HG03439 (cell line): ENCODE measurements around the gene USP48.
"Not testable (repeated sequence)": the region's sequence is repeated elsewhere in the genome, so short reads cannot be mapped to it uniquely, and the experiment has no call there.

Source experiments
- ATAC-seq: cut with Tn5 transposase; IDR thresholded peaks from one replicate; pipeline ENCODE4 v1.9.1; 2021; ENCODE audit warnings: mild to moderate bottlenecking, moderate library complexity; ENCODE audit not compliant: unreplicated experiment

Gene USP48

DNA sequence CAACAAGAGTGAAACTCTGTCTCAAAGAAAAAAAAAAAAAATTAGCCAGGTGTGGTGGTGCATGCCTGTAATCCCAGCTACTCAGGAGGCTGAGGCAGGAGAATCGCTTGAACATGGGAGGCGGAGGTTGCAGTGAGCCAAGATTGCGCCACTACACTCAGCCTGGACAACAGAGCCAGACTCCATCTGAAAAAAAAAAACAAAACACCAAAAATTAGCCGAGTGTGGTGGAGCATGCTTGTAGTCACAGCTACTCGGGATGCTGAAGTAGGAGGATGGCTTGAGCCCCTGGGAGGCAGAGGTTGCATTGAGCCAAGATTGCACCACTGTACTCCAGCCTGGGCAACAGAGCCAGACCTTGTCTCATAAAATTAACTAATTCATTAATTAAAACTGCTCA is 6.0 kb downstream of the USP48 start:
- not testable (repeated sequence) for ATAC-seq

DNA sequence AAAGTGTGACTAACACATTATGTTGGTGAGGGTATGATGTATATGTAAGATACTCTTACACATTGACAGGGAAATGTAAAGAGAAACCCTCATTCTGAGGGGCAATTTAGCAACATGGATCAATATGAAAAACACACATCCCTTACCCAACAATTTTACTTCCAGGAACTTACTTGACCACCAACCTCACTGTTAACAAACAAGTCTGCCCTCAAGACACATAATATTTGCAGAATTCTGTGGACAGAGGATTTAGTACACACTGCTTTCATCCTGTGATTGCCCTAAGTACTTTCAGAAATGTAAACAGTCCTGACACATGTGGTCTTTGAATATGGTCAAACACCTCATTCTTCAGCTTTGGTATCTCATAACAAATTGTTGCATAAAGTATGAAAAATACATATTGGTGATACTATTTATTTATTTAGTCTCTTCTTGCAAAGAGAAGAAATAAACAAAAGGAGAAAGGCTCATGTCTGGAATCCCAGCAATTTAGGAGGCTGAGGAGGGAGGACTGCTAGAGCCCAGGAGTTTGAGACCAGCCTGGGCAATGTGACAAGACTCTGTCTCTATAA is 6.9 kb downstream of the USP48 start:
- ATAC-seq: no peak

DNA sequence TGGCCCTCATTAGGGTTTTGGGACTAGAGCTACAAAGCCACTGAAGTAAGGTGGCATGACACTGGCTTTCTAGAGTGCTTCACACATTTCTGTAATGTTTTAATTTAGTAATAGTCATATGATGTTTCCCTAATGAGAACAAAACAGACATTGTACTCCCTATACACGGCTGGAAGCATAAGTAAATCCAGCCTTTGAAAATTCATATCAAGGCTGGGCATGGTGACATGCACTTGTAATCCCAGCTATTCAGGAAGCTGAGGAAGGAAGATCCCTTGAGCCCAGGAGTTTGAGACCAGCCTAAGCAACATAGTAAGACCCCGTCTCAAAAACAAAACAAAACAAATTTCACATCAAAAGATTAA is 7.4 kb downstream of the USP48 start:
- no peak for ATAC-seq

DNA sequence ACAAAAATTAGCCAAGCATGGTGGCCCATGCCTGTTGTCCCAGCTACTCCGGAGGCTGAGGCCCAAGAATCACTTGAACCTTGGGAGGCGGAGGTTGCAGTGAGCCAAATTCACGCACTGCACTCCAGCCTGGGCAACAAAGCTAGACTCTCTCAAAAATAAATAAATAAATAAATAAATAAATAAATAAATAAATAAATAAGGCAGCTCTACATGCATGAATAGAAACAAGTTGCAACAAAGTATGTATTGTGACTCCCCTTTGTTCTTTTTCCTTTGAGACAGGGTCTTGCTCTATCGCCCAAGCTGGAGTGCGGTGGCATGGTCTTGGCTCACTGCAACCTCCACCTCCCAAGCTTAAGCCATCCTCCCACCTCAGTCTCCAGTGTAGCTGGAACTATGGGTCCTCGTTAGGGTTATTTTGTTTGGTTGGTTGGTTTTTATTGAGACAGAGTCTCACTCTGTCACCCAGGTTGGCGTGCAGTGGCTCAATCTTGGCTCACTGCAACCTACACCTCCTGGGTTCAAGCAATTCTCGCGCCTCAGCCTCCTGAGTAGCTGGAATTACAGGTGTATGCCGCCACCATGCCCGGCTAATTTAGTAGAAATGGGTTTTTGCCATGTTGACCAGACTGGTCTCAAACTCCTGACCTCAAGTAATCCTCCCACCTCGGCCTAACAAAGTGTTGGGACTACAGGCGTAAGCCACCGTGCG is 8.0 kb downstream of the USP48 start:
- ATAC-seq: no peak

DNA sequence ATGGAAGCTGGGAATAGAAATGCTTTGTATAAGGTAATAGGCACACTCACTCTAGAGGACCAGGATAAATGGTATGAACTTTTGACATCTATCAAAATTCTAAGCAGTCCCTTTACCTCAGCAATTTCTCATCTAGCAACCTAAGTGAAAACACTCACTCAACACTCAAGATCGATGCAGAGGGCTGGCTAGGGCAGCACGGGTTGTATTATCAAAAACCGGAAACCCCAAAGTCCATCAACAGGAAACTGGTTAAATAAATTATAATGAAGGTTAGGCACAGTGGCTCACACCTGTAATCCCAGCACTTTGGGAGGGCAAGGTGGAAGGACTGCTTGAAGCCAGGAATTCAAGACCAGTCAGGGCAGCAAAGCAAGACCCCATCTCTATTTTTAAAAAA is 9.4 kb downstream of the USP48 start:
- ATAC-seq: no peak

DNA sequence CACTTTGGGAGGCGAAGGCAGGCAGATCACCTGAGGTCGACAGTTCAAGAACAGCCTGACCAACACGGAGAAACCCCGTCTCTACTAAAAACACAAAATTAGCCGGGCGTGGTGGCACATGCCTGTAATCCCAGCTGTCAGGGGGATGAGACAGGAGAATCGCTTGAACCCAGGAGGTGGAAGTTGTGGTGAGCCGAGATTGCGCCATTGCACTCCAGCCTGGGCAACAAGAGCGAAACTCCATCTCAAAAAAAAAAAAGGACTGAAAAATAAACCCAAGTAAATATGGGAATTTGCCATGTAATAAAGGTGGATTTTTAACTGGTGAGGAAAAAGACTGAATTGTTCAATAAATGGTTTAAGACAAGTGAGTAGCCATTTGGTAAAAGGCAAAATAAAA is 11.3 kb downstream of the USP48 start:
- not testable (repeated sequence) for ATAC-seq

DNA sequence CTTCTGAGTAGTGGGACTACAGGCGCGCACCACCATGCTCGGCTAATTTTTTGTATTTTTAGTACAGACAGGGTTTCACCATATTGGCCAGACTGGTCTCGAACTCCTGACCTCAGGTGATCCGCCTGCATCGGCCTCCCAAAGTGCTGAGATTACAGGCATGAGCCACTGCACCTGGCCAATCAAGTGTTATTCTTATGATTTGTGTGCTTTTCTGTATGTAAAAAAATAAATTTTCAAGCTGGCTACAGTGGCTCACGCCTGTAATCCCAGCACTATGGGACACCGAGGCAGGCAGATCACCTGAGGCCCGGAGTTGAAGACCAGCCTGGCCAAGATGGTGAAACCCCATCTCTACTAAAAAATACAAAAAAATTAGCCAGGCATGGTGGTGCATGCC is 12.3 kb downstream of the USP48 start:
- not testable (repeated sequence) for ATAC-seq

DNA sequence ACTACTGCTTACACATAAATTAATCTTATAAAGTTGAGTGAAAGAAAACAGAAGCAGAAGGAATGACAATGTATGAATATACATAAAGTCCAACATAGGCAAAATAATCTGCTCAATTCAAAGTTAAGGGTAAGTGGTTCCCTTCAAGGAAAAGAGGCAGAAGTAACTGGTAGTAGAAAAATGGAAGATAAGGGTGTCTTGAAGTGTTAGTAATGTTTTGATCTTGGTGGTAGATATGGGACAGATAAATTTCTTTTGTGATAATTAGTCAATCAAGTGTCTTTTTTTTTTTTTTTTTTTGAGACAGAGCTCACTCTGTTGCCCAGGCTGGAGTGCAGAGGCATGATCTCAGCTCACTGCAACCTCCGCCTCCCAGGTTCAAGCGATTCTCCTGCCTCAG is 12.7 kb downstream of the USP48 start:
- no peak for ATAC-seq

DNA sequence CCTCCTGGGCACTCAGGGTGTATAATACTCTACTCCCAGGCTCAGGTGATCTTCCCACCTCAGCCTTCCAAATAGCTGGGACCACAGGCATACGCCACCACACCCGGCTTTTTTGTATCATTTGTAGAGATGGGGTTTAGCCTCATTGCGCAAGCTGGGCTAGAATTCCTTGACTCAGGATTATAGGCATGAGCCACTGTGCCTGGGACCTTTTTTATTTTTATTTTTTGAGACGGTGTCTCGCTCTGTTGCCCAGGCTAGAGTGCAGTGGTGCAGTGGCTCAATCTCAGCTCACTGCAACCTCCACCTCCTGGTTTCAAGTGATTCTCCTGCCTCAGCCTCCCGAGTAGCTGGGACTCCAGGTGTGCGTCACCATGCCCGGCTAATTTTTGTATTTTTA is 15.8 kb downstream of the USP48 start:
- not testable (repeated sequence) for ATAC-seq

DNA sequence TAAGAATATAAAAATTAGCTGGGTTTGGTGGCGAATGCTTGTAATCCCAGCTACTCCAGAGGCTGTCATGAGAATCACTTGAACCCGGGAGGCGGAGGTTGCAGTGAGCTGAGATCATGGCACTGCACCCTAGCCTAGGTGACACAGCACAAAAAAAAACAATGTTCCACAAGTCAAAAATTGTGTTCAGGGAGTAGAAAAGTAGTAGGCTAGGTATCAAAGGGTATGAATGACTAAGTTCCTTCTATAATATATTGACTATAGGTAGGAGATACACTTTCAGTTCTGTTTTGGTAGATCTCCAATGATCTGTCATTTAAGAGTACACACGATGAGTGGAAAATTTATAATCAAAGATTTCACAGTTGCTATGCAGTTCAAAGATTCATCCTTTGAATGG is 16.7 kb downstream of the USP48 start:
- ATAC-seq: no peak

DNA sequence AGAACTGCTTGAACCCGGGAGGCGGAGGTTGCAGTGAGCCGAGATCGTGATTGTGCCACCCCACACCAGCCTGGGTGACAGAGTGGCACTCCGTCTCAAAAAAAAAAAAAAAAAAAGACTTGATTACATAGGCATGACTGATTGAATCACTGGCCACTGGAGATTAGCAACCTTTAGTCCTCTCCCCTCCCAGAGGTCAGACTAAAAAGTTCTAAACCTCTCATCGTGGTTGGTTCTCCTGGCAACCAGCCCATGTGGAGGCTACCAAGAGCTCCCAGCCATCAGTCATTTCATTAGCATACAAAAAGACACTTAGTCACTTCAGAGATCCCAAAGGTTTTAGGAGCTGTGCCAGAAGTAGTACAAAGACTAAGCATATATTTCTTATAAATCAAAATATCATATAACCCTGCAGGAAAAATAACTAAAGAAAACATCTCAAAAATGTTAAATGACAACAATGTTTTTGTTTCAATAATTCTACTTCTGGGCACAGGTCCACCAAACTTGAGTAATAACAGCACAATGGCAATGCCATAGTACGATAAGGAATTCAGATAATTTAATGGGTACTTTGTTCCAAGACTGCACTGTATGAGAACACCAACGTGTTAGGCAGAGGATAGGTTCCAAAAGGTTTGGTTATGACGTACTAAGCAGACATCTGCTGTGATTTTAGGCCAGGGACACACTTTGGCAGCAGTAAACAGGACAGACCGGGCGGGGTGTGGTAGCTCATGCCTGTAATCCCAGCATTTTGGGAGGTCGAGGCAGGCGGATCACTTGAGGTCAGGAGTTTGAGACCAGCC is 18.1 kb downstream of the USP48 start:
- ATAC-seq: no peak

DNA sequence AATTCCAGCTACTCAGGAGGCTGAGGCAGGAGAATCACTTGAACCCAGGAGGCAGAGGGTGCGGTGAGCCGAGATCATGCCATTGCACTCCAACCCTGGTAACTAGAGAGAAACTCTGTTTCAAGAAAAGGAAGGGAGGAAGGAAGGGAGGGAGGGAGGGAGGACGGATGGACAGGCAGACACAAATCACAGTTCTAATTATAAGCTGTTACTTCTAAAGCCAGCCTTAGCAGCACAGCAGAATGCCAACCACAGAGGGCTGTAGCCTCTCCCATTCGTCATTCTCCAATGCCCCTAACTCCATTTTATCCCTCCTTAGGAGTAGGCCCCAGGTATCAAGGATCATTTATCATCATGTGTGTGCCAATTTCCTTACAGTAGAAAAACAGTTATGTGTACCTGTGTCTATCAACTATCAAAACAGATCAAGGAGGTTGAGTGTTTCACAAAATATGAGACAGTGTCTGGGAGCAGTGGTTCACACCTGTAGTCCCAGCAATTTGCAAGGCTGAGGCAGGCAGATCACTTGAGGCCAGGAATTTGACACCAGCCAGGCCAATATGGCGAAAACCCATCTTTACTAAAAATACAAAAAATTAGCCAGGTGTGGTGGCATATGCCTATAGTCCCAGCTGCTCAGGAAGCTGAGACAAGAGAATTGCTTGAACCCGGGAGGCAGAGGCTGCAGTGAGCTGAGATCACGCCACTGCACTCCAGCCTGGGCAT is 19.1 kb downstream of the USP48 start:
- no peak for ATAC-seq

DNA sequence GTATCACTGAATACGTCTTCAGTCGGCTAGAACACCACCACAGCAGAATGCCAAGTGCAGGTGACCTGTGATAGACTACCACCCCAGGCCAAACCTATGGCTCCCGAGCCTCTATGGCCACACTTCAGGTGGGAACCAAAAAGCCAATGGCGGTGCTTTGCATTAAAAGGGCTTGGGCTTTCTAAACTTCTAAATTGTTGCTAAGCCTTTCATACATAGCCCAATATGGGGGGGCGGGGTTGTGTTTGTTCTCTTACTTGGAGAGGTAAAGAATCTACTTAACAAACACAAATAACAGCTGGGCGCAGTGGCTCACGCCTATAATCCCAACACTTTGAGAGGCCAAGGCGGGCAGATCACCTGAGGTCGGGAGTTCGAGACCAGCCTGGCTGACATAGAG is 19.7 kb downstream of the USP48 start:
- no peak for ATAC-seq

DNA sequence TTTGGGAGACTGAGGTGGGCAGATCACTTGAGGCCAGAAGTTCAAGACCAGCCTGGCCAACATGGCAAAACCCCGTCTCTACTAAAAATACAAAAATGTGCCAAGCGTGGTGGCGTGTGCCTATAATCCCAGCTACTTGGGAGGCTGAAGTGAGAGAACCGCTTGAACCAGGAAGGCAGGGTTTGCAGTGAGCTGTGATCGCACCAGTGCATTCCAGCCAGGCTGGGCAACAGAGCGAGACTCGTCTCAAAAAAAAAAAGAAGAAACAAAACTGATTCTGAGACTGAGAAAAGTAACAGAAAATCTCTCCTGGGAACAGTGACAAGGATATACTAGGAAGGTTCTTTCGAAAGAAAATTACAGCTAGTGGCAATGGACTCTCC is 20.9 kb downstream of the USP48 start:
- no peak for ATAC-seq

DNA sequence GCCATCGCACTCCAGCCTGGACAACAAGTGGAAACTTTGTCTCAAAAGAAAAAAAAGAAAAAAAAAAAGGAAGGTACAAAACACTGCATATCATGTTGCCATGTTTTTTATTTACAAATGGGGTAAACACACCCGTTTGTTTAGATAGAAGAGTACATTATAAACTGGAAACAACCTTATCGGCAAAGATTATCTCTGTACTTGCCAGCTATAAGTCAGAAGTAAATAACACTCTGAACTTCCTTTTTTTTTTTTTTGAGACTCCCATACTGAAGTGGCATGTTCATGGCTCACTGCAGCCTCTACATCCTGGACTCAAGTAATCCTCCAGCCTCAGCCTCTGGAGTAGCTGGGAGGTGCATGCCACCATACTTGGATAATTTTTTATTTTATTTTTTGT is 21.9 kb downstream of the USP48 start:
- no peak for ATAC-seq

DNA sequence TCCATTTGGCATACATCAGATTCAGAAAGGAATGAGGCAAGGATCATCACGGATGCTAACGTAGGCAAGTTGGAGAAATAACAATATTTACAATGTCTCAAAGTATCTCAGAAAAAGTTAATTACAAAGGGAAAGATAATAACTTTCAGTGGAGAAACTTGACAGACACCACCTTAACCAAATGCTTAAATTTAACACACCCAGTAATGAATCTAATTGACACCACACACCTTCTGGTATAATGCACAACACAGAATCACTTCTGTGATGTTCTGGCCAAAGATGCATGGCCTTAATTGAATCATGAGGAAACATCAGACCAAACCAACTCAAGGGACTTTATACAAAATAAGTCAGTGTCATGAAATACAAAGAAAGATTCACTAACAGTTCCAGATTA is 23.1 kb downstream of the USP48 start:
- no peak for ATAC-seq

DNA sequence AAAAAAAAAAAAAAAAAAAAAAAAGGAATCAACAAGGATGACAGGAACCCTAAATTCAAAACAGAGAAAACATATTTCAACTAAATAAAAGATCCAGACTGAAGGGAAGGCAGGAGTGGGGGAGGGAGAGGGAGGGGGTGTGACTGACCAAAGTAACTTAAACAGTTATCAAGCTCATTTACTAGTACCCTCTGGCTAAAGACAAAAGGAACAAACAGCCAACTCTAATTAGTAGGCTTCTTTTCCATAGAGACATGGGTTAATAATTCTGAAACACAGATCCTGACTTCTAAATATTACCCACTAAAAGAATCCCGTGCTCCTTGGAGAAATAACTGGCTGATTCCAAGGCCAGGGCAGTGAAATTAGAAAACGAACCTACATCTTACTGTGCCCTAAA is 23.8 kb downstream of the USP48 start:
- ATAC-seq: no peak

DNA sequence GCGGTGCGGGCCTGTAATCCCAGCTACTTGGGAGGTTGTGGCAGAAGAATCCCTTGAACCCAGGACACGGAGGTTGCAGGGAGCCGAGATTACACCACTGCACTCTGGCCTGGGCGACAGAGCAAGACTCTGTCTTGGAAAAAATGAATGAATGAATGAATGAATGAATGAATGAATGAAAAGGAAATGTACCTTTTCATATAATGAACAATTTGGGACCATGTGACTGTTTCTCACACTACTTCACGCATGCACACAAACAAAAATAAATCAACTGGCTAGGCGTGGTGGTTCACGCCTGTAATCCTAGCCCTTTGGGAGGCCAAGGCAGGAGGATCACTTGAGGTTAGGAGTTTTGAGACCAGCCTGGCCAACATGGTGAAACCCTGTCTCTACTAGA is 24.3 kb downstream of the USP48 start:
- ATAC-seq: no peak

DNA sequence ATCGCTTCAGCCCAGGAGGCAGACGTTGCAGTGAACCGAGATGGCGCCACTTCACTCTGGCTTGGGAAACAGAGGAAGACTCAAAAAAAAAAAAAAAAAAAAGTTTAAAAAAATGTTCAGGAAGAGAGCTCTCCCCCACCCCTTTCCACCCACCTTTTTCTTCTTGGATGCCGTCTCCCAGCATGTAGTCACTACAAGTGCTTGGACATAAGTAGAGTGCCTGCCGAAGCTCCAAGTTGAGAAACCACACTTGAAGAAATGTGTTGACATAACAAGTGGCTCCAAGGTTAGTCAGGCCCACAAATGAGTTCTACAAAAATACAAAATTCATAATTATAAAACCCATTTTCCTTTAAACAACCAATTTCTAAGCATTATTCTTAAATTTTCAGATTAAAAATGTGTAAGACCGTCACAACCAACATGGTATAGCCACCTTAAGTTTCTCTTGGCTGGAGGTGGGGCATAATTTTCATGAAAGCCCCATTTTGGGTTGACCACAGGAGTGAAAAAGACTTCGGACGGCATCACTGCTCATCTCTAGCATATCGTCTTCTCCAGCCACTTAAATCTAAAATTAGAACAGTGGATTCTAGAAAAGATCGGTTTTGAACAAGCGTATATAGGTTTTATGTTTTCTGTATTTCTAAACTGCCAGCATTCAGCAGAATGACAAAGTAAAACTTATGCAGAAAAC is 26.4 kb downstream of the USP48 start:
- no peak for ATAC-seq

DNA sequence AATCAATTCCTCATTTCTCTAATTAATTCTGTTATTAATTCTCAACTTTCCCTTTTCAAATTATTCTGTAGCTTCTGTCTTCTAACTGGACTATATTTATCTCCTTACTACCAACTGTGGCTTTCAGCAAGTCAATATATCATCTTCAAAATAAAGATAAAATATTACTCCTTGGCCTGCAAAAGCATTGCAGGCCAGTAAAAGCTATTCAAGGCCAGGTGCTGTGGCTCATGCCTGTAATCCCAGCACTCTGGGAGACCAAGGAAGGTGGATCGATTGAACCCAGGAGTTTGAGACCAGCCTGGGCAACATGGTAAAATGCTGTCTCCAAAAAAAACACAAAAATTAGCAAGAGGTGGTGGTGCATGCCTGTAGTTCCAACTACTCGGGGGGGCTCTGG is 27.9 kb downstream of the USP48 start:
- ATAC-seq: no peak

DNA sequence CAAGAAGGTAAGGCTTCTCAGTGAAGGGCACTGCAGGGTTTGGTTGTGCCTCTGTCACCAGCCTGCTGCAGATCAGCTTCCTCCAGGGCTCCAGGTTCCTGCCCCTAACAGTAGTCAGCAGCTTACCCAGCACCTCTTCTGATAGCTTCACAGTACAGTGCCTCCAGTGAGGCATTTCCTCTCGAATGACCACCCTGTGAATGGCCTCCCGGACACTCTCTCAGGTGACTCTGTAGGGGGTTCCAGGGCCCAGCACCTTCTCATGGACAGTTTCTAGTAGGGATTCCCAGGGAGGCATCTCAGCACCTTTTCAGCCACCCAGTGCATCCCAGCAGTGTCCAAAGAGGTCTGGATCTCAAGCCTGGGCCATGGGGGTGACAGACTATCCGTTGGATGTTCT is 28.4 kb downstream of the USP48 start:
- no peak for ATAC-seq
